Right lobe of liver (tissue), 4 donors: ENCODE results near the gene VWA8.
"Not testable (repeated sequence)": the region's sequence is repeated elsewhere in the genome, so short reads cannot be mapped to it uniquely, and the experiment has no call there.

Experiments
- CTCF ChIP-seq, 4 donors: fragments of 200-600 bp in 3 of 4; fragments of 450-650 bp in 1 of 4; IDR thresholded peaks; one replicate each; pipeline versions ENCODE4 v1.5.1 to v1.8.0; 2016 to 2022; ENCODE audit warnings: antibody characterized with exemption in 4 of 4, mild to moderate bottlenecking in 2 of 4
- POLR2A ChIP-seq: fragments of 450-650 bp; IDR thresholded peaks from one replicate; pipeline ENCODE4 v1.6.1; 2017; ENCODE audit warnings: antibody characterized with exemption, mild to moderate bottlenecking
- donor health status: DM: no; HTN: no; CAD: no.
- donor health status: DM: no; HTN: no; CAD: no.
- donor health status: DM: no; HTN: yes; CAD: no.

- TF ChIP-seq CTCF (IDR thresholded peaks at IDR 0.05); POLR2A: not testable (repeated sequence)
Measured at GRCh38 chr13:41571817-41572340, 389.0 kb downstream of the VWA8 start.
